ENCODE data around the gene JHY. TPM values are rescaled to one million over a fixed set of nuclear protein-coding genes. Genes with fewer than 3 reads are reported as not detected.
"Not testable (repeated sequence)": the region's sequence is repeated elsewhere in the genome, so short reads cannot be mapped to it uniquely, and the experiment has no call there.

The JHY gene
- total RNA-seq, 3 donors from 2014 or later (not counting 1 experiment from before 2014, with no cell fraction given) = 0.88 to 1.5 (median 1.2) TPM

DNA sequence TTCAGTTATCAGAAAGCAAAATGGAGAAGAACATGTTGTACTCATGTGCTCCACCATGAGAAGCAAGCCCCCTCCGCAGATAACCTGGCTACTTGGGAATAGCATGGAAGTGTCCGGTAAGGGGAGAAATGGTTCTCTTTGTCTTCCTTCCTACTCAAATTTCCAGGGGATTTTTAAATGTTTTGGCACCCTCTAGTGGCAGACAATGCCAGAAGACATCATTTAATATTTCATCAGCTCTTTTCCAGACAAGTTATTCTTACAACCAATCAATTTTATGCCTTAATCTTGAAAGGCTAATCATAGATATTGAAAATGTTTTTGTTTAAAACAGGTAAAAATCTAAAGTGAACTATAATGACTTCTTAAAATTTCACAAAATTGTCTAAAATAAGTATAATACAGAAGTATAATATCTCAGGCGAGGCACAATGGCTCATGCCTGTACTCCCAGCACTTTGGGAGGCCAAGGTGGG is 28.6 kb upstream of the JHY start:
- DNase-seq (peak in 1 of 2 donors; percentile 85), ATAC-seq (no peak)
- peaks cover 26% of the 10 kb centered on the region for H3K36me3 ChIP-seq (ENCODE audit: control insufficient read depth, insufficient read depth, low read length)
- intact Hi-C loops (cut with micrococcal nuclease) = loop anchor here (1.0 to 5.0 kb wide), 5 partner anchors 11 to 274 kb away; partner anchors contain the start of gene HSPA8
- Mint-ChIP-seq H3K4me3 (no peak overlapping the region), H3K9me3 (no peaks in the 10 kb centered on the region), H3K27me3 (ENCODE audit: low read depth in 2 of 2) (no peaks in the 10 kb centered on the region), H3K36me3 (no peaks in the 10 kb centered on the region), H3K4me1 (peaks cover 49 to 51% of the 10 kb centered on the region in 2 donors), H3K27ac (no peak overlapping the region)
- no peaks in the 10 kb centered on the region for H3K27me3 ChIP-seq (ENCODE audit: control insufficient read depth, insufficient read depth, low read length)
- no peaks in the 10 kb centered on the region for H3K9me3 ChIP-seq (ENCODE audit: control insufficient read depth, insufficient read depth, low read length)
- H3K4me1 ChIP-seq (ENCODE audit: control insufficient read depth, insufficient read depth, low read length) = peaks cover 54% of the 10 kb centered on the region
- 44% methylated on average over 3 of the region's 3 CpGs for WGBS (ENCODE audit: insufficient coverage)
- H3K27ac ChIP-seq (ENCODE audit: low read length) = no peak overlapping the region
- TF ChIP-seq CTCF (IDR thresholded peaks at IDR 0.05) = peak; percentile 82
- no peak overlapping the region for H3K4me3 ChIP-seq (ENCODE audit: low read length)

- Mint-ChIP-seq H3K4me1 (peaks cover 3 to 15% of the 10 kb centered on the region in 2 donors), H3K4me3 (no peak overlapping the region), H3K27ac (no peak overlapping the region), H3K27me3 (ENCODE audit: low read depth in 2 of 2) (no peaks in the 10 kb centered on the region), H3K9me3 (no peaks in the 10 kb centered on the region), H3K36me3 (no peaks in the 10 kb centered on the region)
- Histone ChIP-seq H3K36me3 (ENCODE audit: control insufficient read depth, insufficient read depth, low read length) (peaks cover 44% of the 10 kb centered on the region), H3K4me1 (ENCODE audit: control insufficient read depth, insufficient read depth, low read length) (peaks cover 12% of the 10 kb centered on the region), H3K4me3 (ENCODE audit: low read length) (no peak overlapping the region), H3K9me3 (ENCODE audit: control insufficient read depth, insufficient read depth, low read length) (no peaks in the 10 kb centered on the region), H3K27me3 (ENCODE audit: control insufficient read depth, insufficient read depth, low read length) (no peaks in the 10 kb centered on the region), H3K27ac (ENCODE audit: low read length) (no peak overlapping the region)
- TF ChIP-seq CTCF (IDR thresholded peaks at IDR 0.05) = no peak
- 100% methylated on average over 2 of the region's 3 CpGs for WGBS (ENCODE audit: insufficient coverage)
- intact Hi-C loops (cut with micrococcal nuclease) = loop anchor here (5.0 kb wide), 1 partner anchor 191 kb away; no protein-coding TSS in a partner anchor
- ATAC-seq (no peak), DNase-seq (no peak)
These were observed 20.9 kb upstream of the JHY start for GRCh38 chr11:122861631-122862030.

DNA sequence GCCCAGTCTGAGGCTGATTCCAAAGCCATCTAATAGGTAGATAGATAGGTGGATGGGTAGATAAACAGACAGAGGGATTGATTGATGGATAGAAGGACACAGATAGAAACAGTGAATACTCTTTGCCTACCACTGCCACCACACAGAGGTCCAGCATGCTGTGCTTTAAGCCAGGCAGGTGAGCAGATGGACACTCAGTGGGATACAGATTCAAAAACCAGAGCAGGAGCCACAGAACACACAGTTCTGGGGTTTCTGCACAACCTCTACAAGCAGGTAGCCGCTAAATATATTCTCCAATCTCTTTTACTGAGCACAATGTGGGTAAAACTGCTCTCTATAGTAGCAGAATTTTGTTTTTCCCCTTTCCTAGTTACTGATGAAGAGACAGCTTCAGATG is 20.5 kb upstream of the JHY start:
- Mint-ChIP-seq H3K36me3 (peaks cover 2% of the 10 kb centered on the region), H3K4me3 (no peak overlapping the region), H3K9me3 (no peaks in the 10 kb centered on the region), H3K4me1 (peaks cover 0 to 11% of the 10 kb centered on the region in 2 donors), H3K27ac (no peak overlapping the region), H3K27me3 (ENCODE audit: low read depth in 2 of 2) (no peaks in the 10 kb centered on the region)
- WGBS (ENCODE audit: insufficient coverage) = 100% methylated on average over 1 of the region's 1 CpG
- no peak for DNase-seq
- ATAC-seq = no peak
- no peaks in the 10 kb centered on the region for H3K9me3 ChIP-seq (ENCODE audit: control insufficient read depth, insufficient read depth, low read length)
- H3K4me3 ChIP-seq (ENCODE audit: low read length) = no peak overlapping the region
- intact Hi-C loops (cut with micrococcal nuclease) = loop anchor here (5.0 kb wide), 1 partner anchor 190 kb away; no protein-coding TSS in a partner anchor
- TF ChIP-seq CTCF (IDR thresholded peaks at IDR 0.05) = no peak
- no peak overlapping the region for H3K27ac ChIP-seq (ENCODE audit: low read length)
- peaks cover 8% of the 10 kb centered on the region for H3K4me1 ChIP-seq (ENCODE audit: control insufficient read depth, insufficient read depth, low read length)
- peaks cover 48% of the 10 kb centered on the region for H3K36me3 ChIP-seq (ENCODE audit: control insufficient read depth, insufficient read depth, low read length)
- H3K27me3 ChIP-seq (ENCODE audit: control insufficient read depth, insufficient read depth, low read length) = no peaks in the 10 kb centered on the region

DNA sequence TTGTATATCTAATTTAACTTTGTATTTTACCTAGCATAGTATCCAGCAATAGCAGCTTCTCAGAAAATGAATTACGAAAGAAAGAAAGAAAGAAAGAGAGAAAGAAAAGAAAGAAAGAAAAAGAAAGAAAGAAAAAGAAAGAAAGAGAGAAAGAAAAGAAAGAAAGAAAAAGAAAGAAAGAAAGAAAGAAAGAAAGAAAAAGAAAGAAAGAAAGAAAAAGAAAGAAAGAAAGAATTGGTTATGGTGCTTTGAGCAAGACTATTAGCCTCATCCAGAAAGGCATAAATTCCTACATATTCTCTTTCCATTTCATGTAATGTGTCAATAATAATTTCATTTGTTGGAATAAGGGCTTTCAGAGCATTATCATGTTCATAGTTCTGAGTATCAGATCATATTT is 19.4 kb upstream of the JHY start:
- not testable (repeated sequence) for H3K4me1 Mint-ChIP-seq; H3K27me3 ChIP-seq (ENCODE audit: control insufficient read depth, insufficient read depth, low read length); H3K36me3 Mint-ChIP-seq; H3K4me1 ChIP-seq (ENCODE audit: control insufficient read depth, insufficient read depth, low read length); H3K9me3 Mint-ChIP-seq; H3K4me3 Mint-ChIP-seq; H3K27ac Mint-ChIP-seq; H3K27me3 Mint-ChIP-seq (ENCODE audit: low read depth in 2 of 2); H3K4me3 ChIP-seq (ENCODE audit: low read length); DNase-seq; H3K9me3 ChIP-seq (ENCODE audit: control insufficient read depth, insufficient read depth, low read length); ATAC-seq; H3K27ac ChIP-seq (ENCODE audit: low read length)
- no CpG with 5 or more reads among the region's 1 CpG for WGBS (ENCODE audit: insufficient coverage)
- H3K36me3 ChIP-seq (ENCODE audit: control insufficient read depth, insufficient read depth, low read length) = peaks cover 52% of the 10 kb centered on the region
- intact Hi-C loops (cut with micrococcal nuclease) = loop anchor here (1.0 to 5.0 kb wide), 2 partner anchors 160 to 189 kb away; no protein-coding TSS in a partner anchor
